Placental epithelial cell (primary cell): ENCODE data around the gene PTX3. TPM values are rescaled to one million over a fixed set of nuclear protein-coding genes. Genes with fewer than 3 reads are reported as not detected.

ENCODE experiments used
- total RNA-seq: library from RNA; depleted of rRNA; stranded (reverse); fragments of >200 nt; gene quantifications from 2 replicates; pipeline ENCODE4 v1.2.3, GENCODE V29; 2012

Gene PTX3
- 0.43 and 0.79 TPM in 2 replicates for total RNA-seq

GRCh38 chr3:157436583-157437291 lies at the start of gene PTX3:
TSS of gene PTX3 (plus strand) at chr3:157436850. CDS start at chr3:157436934, 84 bp downstream.

Other genes with a start within 250 kb of the PTX3 start
- gene VEPH1, start 66.6 kb downstream of the PTX3 start, total RNA-seq, result 3.9 and 17.1 TPM in 2 replicates